ENCODE measurements around the gene COA1.
"Not testable (repeated sequence)": the region's sequence is repeated elsewhere in the genome, so short reads cannot be mapped to it uniquely, and the experiment has no call there.

Gene COA1

GRCh38 chr7:43630482-43630881 is 98.8 kb downstream of the COA1 start:
- DNase-seq (ENCODE audit: low read depth in 2 of 2) = no peak

- DNase-seq (ENCODE audit: low read depth in 2 of 2) = no peak
Observed at GRCh38 chr7:43629857-43630256, 99.5 kb downstream of the COA1 start.

DNA sequence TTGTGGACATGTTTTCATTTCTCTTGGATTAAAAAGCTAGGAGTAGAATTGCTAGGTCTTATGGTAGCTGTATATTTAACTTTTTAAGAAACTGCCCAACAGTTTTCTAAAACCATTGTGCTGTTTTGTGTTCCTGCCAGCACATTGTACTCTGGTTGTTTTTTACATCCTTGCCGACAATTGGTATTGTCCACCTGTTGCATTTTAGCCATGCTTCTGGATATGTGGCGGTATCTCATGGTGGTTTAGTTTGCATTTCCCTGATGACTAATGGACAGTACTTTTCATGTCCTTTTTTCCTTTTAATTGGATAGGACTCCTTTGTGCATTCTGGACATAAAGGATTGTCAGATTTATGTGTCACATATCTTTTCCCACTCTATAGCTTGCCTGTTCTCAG is 100.9 kb downstream of the COA1 start:
- no peak for DNase-seq (ENCODE audit: low read depth in 2 of 2)

GRCh38 chr7:43627798-43628197 is 101.5 kb downstream of the COA1 start:
- not testable (repeated sequence) for DNase-seq (ENCODE audit: low read depth in 2 of 2)

- no peak for DNase-seq (ENCODE audit: low read depth in 2 of 2)
Observed at GRCh38 chr7:43626695-43627094, 102.6 kb downstream of the COA1 start.

DNA sequence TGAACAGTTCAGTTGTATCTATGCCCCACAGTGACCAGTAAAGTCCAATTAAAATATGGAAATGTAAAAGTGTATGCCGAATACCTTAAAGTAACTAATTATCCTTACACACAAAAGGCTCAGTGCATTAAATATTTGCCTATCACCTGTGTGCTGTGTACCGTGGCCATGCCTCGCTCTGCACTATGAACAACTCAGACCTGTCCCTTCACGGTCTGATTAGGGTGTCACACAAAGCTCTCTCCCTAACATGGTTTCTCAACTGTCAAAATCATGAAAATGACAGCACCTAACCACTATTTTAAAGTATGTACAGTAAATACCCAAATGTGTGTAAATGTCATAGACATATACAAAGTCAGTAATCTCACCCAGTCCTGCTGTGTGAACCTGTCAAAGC is 103.3 kb downstream of the COA1 start:
- DNase-seq (ENCODE audit: low read depth in 2 of 2) = no peak

DNA sequence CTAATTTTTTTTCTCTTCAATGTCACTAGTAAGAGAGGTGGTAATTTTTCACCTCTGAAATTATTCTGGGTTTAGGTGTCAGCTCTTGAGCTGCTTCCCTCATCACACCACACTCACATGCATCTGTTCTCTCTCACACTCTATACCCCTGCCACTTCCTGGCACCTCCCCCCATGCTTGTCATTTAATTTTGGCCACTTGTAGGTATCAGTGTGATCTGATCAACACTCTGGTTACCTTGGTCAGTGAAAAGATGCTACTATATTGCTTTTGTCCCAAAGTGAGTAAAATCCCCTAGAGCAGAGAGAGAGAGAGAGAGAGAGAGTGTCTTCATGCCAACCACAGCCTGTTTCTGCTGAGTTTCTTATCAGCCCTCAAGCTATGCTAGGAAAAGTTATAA is 103.9 kb downstream of the COA1 start:
- no peak for DNase-seq (ENCODE audit: low read depth in 2 of 2)

DNA sequence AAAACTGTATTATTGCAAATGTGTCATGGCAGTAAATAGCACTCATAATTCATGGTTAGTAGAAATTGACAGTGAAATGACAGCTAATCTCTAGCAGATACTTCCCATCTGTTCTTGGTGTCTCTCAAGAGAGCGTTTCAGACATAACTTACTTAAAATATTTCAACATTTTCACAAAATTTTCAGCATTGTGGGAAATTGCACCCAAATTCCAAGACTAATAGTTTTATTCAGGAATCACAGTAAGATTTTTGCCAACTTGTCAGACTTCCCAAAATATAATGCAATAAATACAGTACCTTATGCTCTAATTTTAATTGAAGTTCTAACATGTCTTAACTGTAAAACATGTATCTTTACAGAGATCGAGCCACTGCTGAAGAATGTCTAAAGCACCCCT is 105.2 kb downstream of the COA1 start:
- no peak for DNase-seq (ENCODE audit: low read depth in 2 of 2)

GRCh38 chr7:43621729-43622448 is 107.4 kb downstream of the COA1 start:
- DNase-seq (ENCODE audit: low read depth in 2 of 2) = no peak

DNA sequence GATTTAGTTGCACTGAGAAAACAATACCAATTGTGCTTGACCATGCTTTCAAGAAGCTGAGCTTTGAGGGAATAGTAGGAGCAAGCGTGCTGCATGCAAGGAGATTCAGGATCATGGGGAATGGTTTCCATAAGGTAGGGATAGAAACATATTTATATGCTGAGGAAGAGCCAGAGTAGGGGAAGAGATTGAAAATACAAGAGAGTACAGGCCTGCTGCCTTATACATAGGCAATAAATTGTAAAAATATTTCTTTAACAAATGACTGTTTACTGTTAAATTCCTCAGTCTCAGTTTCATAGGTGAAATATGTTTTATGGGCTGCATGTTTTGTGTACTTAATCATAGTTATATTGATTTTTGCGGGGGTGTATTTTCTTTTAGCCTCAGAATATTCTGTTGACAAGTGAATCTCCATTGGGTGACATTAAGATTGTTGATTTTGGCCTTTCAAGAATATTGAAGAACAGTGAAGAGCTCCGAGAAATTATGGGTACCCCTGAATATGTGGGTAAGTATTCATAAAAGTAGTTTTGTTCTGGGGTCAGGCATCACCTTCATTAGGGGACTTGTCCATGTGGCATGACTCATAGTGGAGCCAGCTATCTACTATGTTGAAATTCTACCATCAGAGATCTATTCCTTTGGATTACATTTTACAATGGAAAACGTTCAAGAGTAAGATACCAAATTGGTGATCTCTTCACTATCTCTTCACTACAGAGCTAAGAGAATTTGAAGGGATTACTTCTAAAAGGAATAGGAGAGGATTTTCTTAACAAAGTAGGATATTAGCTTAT is 109.9 kb downstream of the COA1 start:
- no peak for DNase-seq (ENCODE audit: low read depth in 2 of 2)

- no peak for DNase-seq (ENCODE audit: low read depth in 2 of 2)
Observed at GRCh38 chr7:43618073-43618472, 111.2 kb downstream of the COA1 start.

GRCh38 chr7:43616977-43617376 is 112.3 kb downstream of the COA1 start:
- no peak for DNase-seq (ENCODE audit: low read depth in 2 of 2)

DNA sequence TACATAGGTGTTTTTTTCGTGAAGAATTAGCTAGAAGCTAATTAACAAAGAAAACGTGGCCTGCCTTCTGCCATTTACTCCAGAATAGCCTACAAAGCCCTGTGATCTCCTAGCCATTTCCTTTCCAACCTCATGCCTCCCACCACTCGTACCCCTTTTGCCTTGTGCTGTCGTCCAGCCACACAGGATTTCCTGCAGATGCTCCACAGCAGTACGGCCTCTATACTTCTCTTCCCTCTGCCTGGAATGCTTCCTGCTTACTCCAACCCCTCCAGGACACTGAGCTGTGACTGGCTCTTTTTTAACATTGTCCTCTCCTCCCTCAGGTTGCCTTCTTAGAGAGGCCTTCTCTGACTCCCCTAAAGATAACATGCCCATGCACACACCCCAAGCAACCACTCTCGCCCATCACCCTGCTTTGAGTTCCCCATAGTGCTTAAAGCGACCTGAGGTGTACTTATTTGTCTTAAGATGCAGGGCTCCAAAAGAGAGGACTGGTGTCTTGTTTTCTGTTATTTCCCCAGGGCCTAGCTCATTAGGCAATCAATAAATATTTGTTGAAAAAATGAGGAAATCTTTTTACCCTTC is 113.7 kb downstream of the COA1 start:
- no peak for DNase-seq (ENCODE audit: low read depth in 2 of 2)

GRCh38 chr7:43612599-43613589 is 116.4 kb downstream of the COA1 start:
- no peak for DNase-seq (ENCODE audit: low read depth in 2 of 2)

GRCh38 chr7:43612128-43612527 is 117.2 kb downstream of the COA1 start:
- DNase-seq (ENCODE audit: low read depth in 2 of 2) = no peak

- DNase-seq (ENCODE audit: low read depth in 2 of 2) = no peak
Observed at GRCh38 chr7:43609097-43609496, 120.2 kb downstream of the COA1 start.

GRCh38 chr7:43604251-43604650 is 125.1 kb downstream of the COA1 start:
- DNase-seq (ENCODE audit: low read depth in 2 of 2) = no peak

DNA sequence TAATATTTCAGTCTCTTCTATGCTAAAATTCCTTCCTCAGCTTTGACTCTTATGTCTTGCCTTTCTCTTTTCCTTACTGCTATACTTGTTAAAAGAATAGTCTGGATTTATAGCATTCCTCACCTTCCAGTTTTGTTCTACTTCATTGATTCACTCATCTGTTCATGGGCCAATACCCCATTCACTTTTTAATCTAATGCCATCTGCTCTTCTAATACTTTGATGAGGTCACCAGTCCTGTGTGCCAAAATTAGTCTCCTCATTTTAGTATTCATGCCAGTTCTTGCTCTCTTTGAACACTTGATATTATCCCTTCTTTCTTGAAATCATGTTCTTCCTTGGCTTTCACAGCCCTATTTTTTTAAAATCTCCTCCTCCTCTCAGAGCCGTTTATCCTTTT is 127.1 kb downstream of the COA1 start:
- no peak for DNase-seq (ENCODE audit: low read depth in 2 of 2)

- no peak for DNase-seq (ENCODE audit: low read depth in 2 of 2)
Observed at GRCh38 chr7:43600056-43600455, 129.3 kb downstream of the COA1 start.

DNA sequence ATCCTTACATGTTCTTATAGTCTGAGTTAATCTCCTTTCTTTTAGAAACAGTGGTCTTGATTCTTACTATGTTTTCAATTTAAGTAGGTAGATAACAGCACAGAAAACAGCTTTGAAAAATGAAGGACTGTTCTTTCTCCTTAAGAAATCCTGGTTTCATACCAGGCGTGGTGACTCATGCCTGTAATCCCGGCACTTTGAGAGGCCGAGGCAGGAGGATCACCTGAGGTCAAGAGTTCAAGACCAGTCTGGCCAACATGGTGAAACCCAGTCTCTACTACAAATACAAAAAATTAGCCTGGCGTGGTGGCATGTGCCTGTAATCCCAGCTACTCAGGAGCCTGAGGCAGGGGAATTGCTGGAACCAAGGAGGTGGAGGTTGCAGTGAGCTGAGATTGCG is 132.9 kb downstream of the COA1 start:
- DNase-seq (ENCODE audit: low read depth in 2 of 2) = not testable (repeated sequence)

- no peak for DNase-seq (ENCODE audit: low read depth in 2 of 2)
Observed at GRCh38 chr7:43594020-43594419, 135.3 kb downstream of the COA1 start.

- DNase-seq (ENCODE audit: low read depth in 2 of 2) = no peak
Observed at GRCh38 chr7:43593010-43593409, 136.3 kb downstream of the COA1 start.

All from stimulated activated CD4-positive, alpha-beta T cell treated with anti-CD3 and anti-CD28 coated beads, Interleukin-15, amount 100 ng/mL, for 48 hours (primary cell).